NCI-H524 treated with DMSO at 0.1 percent for 48 hours (cell line): ENCODE data around the gene MAML2.

Experiments
- DNase-seq: peaks from one replicate; lab custom pipeline; 2025; lab: John Stamatoyannopoulos, UW

Gene MAML2

GRCh38 chr11:96339706-96340554 is 3.1 kb downstream of the MAML2 start:
- no peak for DNase-seq

DNA sequence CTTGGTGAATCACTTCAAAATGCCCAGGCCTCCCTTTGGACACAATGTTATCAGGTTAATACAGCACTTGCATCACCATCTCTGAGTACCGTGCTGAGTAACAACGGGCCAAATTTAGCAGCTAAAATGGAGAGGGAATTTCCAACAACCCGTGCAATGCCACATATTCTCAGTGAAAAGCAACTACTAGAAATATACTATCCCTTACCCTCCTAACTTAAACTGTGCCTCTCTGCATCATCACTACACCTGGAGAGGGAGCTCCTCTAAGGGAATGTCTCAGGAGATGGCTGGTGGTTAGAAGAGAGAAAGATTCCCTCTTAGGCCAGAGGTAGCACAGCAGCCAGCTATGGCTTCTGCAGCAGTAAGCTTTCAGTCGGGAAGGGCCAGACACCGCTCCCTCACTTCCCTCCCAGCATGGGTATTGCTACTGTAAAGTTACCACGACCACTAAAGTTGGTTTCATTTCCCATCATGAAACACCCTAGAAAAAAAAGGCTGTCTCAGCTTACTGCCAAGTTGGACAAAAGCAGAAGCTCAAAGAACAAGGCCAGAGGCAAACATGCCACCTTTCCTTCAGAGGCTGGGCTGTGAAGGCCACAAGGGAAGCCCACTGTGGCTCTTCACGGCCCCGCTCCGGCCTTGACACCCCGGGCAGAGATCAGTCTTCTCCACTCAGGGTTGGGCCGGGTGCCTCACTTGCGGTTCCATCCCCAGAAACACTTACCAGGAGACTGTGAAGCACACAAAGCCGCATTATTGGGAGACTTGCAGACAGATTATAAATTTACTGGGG is 3.9 kb downstream of the MAML2 start:
- no peak for DNase-seq

DNA sequence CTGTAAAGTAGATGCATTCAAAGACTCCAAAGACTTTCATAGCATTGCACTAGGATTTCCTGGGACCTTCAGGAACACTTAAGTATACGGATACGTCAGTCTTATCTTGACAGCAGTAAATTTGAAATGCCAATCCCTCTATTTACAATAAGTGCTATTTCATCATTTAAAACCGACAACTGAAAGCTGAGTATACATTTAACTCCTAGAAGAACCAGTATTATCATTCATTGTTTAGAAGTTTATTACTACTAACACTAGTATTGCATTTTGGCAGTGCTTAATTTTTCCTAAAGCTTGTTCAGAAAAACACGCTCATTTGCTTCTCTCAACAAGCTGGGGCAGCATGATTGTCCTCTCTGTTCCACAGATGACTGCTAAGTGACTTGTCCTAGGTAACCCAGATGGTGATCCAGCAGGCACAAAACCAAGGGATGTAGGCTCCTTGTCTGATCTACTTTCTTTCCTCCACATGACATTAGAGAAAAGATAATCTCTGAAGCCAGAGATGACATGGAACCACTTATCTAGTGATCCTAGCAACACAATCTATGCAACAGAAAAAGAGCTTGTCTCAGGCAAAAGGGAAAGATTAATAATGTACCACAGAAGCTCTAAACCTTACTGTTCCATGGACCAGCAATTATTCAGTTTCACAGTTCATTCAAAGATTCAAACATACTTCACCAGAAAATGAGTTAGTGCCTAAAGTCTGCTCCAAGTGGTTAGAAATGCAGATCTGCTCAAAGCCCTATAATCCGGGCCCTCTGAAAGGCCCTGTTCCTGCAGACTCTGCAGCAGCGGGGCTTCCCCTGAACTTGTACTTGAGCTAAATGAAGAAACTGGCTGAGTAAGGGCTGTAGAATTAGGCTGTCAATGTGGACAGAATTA is 5.2 kb downstream of the MAML2 start:
- no peak for DNase-seq

- DNase-seq, result peak; percentile 1
These were observed 7.6 kb downstream of the MAML2 start for GRCh38 chr11:96335388-96335787.

DNA sequence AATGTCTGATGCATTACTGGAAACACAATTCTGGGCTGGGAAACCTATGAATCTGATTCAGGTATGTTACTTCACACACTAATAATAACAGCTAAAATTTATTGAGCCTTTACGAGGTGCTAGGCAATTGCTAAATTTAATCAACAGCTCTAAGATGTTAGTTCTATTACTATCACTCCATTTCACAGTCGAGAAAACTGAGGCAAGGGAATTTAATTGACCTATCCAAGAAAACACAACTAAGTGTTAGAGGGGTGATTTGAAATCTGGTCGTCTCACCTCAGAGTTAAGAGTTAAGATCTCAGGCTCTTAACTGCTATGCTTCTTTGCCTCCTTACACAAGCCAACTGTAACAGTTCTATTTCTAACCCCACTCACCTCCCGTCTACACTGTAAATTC is 8.8 kb downstream of the MAML2 start:
- no peak for DNase-seq

DNA sequence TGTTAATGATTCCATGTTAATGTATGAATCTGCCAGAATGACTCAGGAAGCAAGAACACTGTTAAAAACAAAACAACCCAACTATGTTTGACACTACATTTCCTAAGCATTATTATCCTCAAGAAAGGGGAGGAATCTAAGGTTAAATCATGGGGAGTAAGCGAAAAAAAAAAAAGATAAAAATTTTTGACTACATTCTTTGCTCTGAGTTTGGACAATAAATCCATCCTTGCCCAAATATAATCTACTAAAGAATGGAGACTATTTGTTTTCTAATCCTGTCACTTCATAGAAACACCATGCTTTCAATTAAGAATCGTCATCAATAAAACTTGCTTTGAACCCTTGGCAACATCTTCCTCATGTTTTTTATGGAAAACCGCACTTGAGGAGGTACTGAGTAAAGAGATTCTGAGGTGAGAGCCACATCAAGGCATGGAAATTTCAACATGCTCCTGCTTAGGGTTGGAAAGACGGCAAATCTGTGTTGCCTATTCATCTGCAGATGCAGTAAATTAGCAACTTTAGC is 9.7 kb downstream of the MAML2 start:
- no peak for DNase-seq

GRCh38 chr11:96332126-96332771 is 10.7 kb downstream of the MAML2 start:
- no peak for DNase-seq

- DNase-seq, result no peak
These were observed 11.3 kb downstream of the MAML2 start for GRCh38 chr11:96331699-96332116.

- no peak for DNase-seq
These were observed 12.5 kb downstream of the MAML2 start for GRCh38 chr11:96330511-96330859.

DNA sequence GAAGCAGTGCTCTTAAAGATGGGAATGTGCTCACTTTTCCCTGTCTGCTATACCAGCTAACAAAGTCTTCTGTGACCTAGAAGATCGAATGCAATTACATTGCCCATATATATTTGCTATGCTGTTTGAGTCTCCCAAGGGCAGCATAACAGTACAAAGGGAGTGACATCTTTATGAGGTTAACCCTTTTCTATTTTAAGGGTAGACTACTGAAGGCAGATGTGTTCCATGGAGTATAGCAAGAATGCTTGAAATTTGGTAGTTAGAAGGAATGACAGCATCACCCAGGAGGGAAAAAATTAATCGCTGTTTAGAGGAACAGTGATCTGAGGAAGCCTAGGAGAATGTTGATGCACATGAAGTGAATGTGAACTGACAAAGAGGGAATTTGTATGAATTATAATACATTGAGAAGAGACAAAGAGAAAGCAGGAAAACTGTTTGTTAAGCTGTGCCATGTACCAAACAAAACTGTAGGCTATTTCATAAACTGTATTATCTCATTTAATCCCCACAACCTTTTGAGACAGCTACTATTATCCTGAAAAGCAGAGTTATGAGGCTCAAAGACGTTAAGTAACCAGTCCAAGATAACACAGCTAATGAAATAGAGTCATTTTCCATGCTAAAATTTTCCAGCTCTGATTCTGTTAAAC is 13.0 kb downstream of the MAML2 start:
- DNase-seq, result no peak

DNA sequence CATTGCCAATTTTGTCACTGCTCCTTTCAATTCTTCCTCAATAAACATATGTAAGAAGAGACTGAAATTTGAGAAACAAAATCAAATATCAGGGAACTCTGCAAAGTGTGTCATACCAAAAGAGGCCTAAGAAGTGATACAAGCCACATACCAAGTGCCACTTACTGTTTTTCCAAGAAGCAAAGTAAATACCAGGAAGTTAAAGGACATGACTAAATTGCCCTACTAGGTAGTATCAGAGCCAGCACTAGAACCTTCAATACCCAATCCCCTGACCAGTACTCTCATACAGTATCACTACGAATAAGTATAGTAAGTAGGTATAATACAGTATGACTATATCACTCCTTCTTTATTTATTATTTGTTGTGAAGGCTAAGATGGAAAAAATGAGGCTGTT is 13.6 kb downstream of the MAML2 start:
- DNase-seq, result no peak

- no peak for DNase-seq
These were observed 14.5 kb downstream of the MAML2 start for GRCh38 chr11:96328395-96329010.

DNA sequence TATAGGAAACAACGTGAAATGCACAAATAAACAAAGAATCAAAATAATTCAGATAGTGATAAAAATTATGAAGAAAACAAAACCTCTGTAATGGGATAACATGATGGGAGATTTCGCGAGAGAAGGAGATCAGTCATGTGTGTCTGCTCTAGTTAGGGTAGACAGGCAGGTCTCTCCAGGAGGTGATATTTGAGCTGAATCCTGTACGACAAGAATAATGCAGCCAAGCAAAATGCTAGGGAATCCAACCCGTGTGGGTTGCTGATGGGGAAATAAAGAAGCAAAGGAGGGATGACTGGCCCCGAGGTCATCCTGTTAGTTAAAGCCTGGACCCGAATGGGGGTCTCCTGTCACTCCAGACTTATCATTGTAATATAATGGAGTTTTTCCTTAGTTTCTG is 16.0 kb downstream of the MAML2 start:
- no peak for DNase-seq

GRCh38 chr11:96324912-96325311 is 18.1 kb downstream of the MAML2 start:
- no peak for DNase-seq

GRCh38 chr11:96323642-96323985 is 19.4 kb downstream of the MAML2 start:
- DNase-seq, result no peak

- no peak for DNase-seq
These were observed 20.0 kb downstream of the MAML2 start for GRCh38 chr11:96322775-96323641.

DNA sequence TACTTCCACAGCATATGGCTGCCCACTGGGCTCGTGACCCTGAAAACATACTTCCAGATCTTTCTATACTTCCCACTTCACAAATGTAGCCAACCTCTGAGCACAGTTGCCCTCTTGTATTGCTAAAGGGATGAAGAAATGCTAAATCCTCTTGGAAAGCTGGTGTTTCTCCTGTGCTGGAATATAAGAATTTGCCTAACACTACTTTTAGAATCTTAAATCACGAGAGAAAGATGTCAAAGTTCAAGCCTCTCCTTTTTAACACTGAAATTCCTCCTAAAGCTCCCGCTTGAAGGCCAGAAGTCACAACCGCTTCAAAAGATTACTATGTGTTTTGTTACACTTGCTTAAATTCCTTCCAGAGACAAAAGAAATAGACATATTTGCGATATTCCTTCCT is 21.9 kb downstream of the MAML2 start:
- no peak for DNase-seq

- DNase-seq, result no peak
These were observed 22.9 kb downstream of the MAML2 start for GRCh38 chr11:96319898-96320656.

DNA sequence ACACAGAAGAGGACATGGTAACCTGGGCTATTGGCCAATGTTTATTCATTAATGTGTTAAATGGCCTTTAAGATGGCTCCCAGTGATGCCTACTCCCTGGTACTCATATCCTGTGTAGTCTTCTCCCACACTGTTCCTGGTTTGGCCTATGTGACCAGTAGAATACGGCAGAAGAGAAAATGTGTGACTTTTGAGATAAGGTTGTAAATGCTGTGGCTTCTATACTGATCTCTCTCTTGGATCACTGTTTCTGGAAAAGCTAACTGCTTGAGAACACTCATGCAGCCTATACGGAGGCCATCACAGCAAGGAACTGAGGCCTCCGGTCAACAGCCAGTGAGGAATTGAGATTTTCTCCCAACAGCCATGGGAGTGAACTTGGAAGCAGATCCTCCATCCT is 24.1 kb downstream of the MAML2 start:
- DNase-seq, result no peak
